HG03378 (cell line): ENCODE data around the gene TOPORS.
"Not testable (repeated sequence)": the region's sequence is repeated elsewhere in the genome, so short reads cannot be mapped to it uniquely, and the experiment has no call there.

Experiments
- ATAC-seq: cut with Tn5 transposase; IDR thresholded peaks from one replicate; pipeline ENCODE4 v1.9.1; 2021; ENCODE audit warnings: mild to moderate bottlenecking, moderate library complexity; ENCODE audit not compliant: unreplicated experiment

The TOPORS gene

GRCh38 chr9:32566770-32567169 is 14.4 kb upstream of the TOPORS start:
- no peak for ATAC-seq

GRCh38 chr9:32565967-32566366 is 13.6 kb upstream of the TOPORS start:
- no peak for ATAC-seq

GRCh38 chr9:32558408-32558934 is 6.1 kb upstream of the TOPORS start:
- ATAC-seq = no peak

GRCh38 chr9:32554591-32554990 is 2.2 kb upstream of the TOPORS start:
- ATAC-seq = no peak

- ATAC-seq = no peak
These were observed 1.7 kb upstream of the TOPORS start for GRCh38 chr9:32554107-32554506.

GRCh38 chr9:32551276-32552051 is 922 bp downstream of the TOPORS start:
- no peak for ATAC-seq

GRCh38 chr9:32550562-32551275 is 1.7 kb downstream of the TOPORS start:
- ATAC-seq = peak; percentile 61

- no peak for ATAC-seq
These were observed 2.2 kb downstream of the TOPORS start for GRCh38 chr9:32550150-32550561.

- ATAC-seq = not testable (repeated sequence)
These were observed 4.2 kb downstream of the TOPORS start for GRCh38 chr9:32548213-32548612.

- no peak for ATAC-seq
These were observed 6.5 kb downstream of the TOPORS start for GRCh38 chr9:32545884-32546283.

- no peak for ATAC-seq
These were observed 9.3 kb downstream of the TOPORS start for GRCh38 chr9:32543047-32543446.

GRCh38 chr9:32533816-32534215 is 18.6 kb downstream of the TOPORS start:
- no peak for ATAC-seq

GRCh38 chr9:32533336-32533735 is 19.1 kb downstream of the TOPORS start:
- ATAC-seq = no peak

- ATAC-seq = no peak
These were observed 25.7 kb downstream of the TOPORS start for GRCh38 chr9:32526707-32527048.

- peak; percentile 78 for ATAC-seq
These were observed 26.2 kb downstream of the TOPORS start, which contains the start of gene RIGI for GRCh38 chr9:32526041-32526706. RIGI (minus strand) TSS chr9:32526196; CDS start chr9:32526166, 30 bp downstream.

- ATAC-seq = peak; percentile 10
These were observed 26.7 kb downstream of the TOPORS start for GRCh38 chr9:32525709-32526030.

GRCh38 chr9:32524892-32525708 is 27.3 kb downstream of the TOPORS start:
- no peak for ATAC-seq

GRCh38 chr9:32524558-32524891 is 27.9 kb downstream of the TOPORS start:
- not testable (repeated sequence) for ATAC-seq

GRCh38 chr9:32523910-32524309 is 28.5 kb downstream of the TOPORS start:
- ATAC-seq = no peak

- ATAC-seq = no peak
These were observed 34.1 kb downstream of the TOPORS start for GRCh38 chr9:32518276-32518675.

GRCh38 chr9:32516241-32516640 is 36.1 kb downstream of the TOPORS start:
- ATAC-seq = no peak
